UCSD-AML1 (cell line): ENCODE measurements around the gene FBXL13.
"Not testable (repeated sequence)": the region's sequence is repeated elsewhere in the genome, so short reads cannot be mapped to it uniquely, and the experiment has no call there.

ENCODE experiments used
- DNase-seq: peaks from one replicate; lab custom pipeline; 2025; ENCODE audit not compliant: unreplicated experiment; lab: John Stamatoyannopoulos, UW

FBXL13 gene

GRCh38 chr7:102776217-102776616 is 298.4 kb downstream of the FBXL13 start:
- DNase-seq: not testable (repeated sequence)

GRCh38 chr7:102770467-102770866 is 304.1 kb downstream of the FBXL13 start:
- not testable (repeated sequence) for DNase-seq

GRCh38 chr7:102769657-102770192 is 304.9 kb downstream of the FBXL13 start:
- not testable (repeated sequence) for DNase-seq

GRCh38 chr7:102763295-102763905 is 311.2 kb downstream of the FBXL13 start:
- DNase-seq: not testable (repeated sequence)
